ENCODE results near the gene HOMER1. TPM values are rescaled to one million over a fixed set of nuclear protein-coding genes. Genes with fewer than 3 reads are reported as not detected.

HOMER1 gene
- total and polyA plus RNA-seq, 2 donors (not counting 1 experiment from before 2014, with no cell fraction given), result 3.9 to 6.8 TPM

DNA sequence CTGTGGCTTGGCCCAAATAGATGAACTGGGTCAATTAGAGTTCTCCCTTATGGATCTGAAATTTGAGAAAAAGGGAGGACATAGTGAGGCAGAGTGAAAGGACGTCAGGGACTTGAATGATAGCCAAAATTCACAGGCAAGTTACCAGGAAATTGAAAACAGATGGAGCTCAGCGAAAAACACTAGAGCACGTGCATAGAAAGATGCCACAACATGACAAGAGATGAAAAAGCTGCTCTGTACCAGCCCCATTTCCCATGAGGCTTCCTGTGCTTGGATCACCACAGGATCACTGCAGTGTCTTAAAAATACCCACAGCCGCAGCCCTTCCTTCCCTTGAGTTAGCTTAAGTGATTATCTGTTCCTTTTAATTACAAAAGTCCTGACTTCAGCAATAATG, 39.0 kb upstream of the HOMER1 start:
- Histone ChIP-seq H3K4me1 (ENCODE audit: control insufficient read depth, extremely low read depth, insufficient read depth, low read length) (no peaks in the 10 kb centered on the region), H3K9me3 (ENCODE audit: control insufficient read depth, insufficient read depth, low read depth, low read length) (no peaks in the 10 kb centered on the region), H2AFZ (ENCODE audit: low read length) (no peak overlapping the region), H3K9ac (ENCODE audit: insufficient read depth, low read length) (no peak overlapping the region), H3K4me2 (ENCODE audit: extremely low read depth, insufficient read depth, low read length) (no peak overlapping the region), H3K4me3 (replicated peaks in 1 of 4; ENCODE audit: control extremely low read depth in 1 of 4, insufficient read depth in 1 of 4, low read depth in 3 of 4, low read length in 4 of 4) (no peak overlapping the region), H4K20me1 (ENCODE audit: control insufficient read depth, extremely low read depth, insufficient read depth, low read length) (no peaks in the 10 kb centered on the region), H3K27me3 (ENCODE audit: control insufficient read depth, insufficient read depth, low read length) (no peaks in the 10 kb centered on the region), H3K36me3 (ENCODE audit: control insufficient read depth, insufficient read depth, low read length) (no peaks in the 10 kb centered on the region), H3K79me2 (ENCODE audit: control insufficient read depth, insufficient read depth, low read length) (no peaks in the 10 kb centered on the region), H3K27ac (ENCODE audit: insufficient read depth, low read length) (no peak overlapping the region)
- TF ChIP-seq, protein P1, sequence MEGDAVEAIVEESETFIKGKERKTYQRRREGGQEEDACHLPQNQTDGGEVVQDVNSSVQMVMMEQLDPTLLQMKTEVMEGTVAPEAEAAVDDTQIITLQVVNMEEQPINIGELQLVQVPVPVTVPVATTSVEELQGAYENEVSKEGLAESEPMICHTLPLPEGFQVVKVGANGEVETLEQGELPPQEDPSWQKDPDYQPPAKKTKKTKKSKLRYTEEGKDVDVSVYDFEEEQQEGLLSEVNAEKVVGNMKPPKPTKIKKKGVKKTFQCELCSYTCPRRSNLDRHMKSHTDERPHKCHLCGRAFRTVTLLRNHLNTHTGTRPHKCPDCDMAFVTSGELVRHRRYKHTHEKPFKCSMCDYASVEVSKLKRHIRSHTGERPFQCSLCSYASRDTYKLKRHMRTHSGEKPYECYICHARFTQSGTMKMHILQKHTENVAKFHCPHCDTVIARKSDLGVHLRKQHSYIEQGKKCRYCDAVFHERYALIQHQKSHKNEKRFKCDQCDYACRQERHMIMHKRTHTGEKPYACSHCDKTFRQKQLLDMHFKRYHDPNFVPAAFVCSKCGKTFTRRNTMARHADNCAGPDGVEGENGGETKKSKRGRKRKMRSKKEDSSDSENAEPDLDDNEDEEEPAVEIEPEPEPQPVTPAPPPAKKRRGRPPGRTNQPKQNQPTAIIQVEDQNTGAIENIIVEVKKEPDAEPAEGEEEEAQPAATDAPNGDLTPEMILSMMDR (conservative IDR thresholded peaks at IDR 0.05 in 1 of 2, IDR thresholded peaks at IDR 0.05 in 1 of 2; ENCODE audit: low read depth in 1 of 2, low read length in 2 of 2), result no peak
- TF ChIP-seq EZH2 (IDR thresholded peaks at IDR 0.05; ENCODE audit: low read length, missing control alignments), result no peak
- DNase-seq (ENCODE audit: low read depth in 2 of 2), result peak in 1 of 2 donors; percentile 82

DNA sequence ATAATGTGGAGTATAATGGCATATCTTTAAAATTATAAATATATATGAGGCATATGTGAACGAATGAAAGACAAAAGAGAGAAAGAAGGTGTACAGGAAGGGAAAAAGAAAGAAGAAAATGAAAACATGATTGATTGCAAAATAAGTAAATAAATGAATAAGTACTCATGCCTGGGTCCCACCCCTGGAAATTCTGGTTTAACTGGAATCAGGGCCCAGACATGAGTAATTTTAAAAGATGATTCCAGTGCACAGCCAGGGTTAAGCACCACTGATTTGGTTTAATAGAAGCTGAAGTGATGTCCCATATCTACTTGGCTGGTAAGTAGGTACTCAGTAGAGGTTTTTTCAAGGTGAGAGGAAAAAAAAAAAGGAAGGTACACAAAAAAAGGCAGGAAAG, 34.0 kb upstream of the HOMER1 start:
- H3K36me3 ChIP-seq (ENCODE audit: control insufficient read depth, insufficient read depth, low read length), result no peaks in the 10 kb centered on the region
- no peaks in the 10 kb centered on the region for H4K20me1 ChIP-seq (ENCODE audit: control insufficient read depth, extremely low read depth, insufficient read depth, low read length)
- no peaks in the 10 kb centered on the region for H3K79me2 ChIP-seq (ENCODE audit: control insufficient read depth, insufficient read depth, low read length)
- TF ChIP-seq, protein P1 (conservative IDR thresholded peaks at IDR 0.05 in 1 of 2, IDR thresholded peaks at IDR 0.05 in 1 of 2; ENCODE audit: low read depth in 1 of 2, low read length in 2 of 2), result no peak
- no peak for TF ChIP-seq EZH2 (IDR thresholded peaks at IDR 0.05; ENCODE audit: low read length, missing control alignments)
- no peak for DNase-seq (ENCODE audit: low read depth in 2 of 2)
- H3K27ac ChIP-seq (ENCODE audit: insufficient read depth, low read length), result no peak overlapping the region
- H3K4me1 ChIP-seq (ENCODE audit: control insufficient read depth, extremely low read depth, insufficient read depth, low read length), result no peaks in the 10 kb centered on the region
- no peaks in the 10 kb centered on the region for H3K9me3 ChIP-seq (ENCODE audit: control insufficient read depth, insufficient read depth, low read depth, low read length)
- no peak overlapping the region for H3K4me2 ChIP-seq (ENCODE audit: extremely low read depth, insufficient read depth, low read length)
- H2AFZ ChIP-seq (ENCODE audit: low read length), result no peak overlapping the region
- no peaks in the 10 kb centered on the region for H3K27me3 ChIP-seq (ENCODE audit: control insufficient read depth, insufficient read depth, low read length)
- no peak overlapping the region for H3K4me3 ChIP-seq (replicated peaks in 1 of 4; ENCODE audit: control extremely low read depth in 1 of 4, insufficient read depth in 1 of 4, low read depth in 3 of 4, low read length in 4 of 4)
- H3K9ac ChIP-seq (ENCODE audit: insufficient read depth, low read length), result no peak overlapping the region

GRCh38 chr5:79547429-79547822, 33.5 kb upstream of the HOMER1 start:
- H3K36me3 ChIP-seq (ENCODE audit: control insufficient read depth, insufficient read depth, low read length), result no peaks in the 10 kb centered on the region
- H3K4me3 ChIP-seq (replicated peaks in 1 of 4; ENCODE audit: control extremely low read depth in 1 of 4, insufficient read depth in 1 of 4, low read depth in 3 of 4, low read length in 4 of 4), result no peak overlapping the region
- no peak overlapping the region for H3K27ac ChIP-seq (ENCODE audit: insufficient read depth, low read length)
- no peak overlapping the region for H3K9ac ChIP-seq (ENCODE audit: insufficient read depth, low read length)
- H4K20me1 ChIP-seq (ENCODE audit: control insufficient read depth, extremely low read depth, insufficient read depth, low read length), result no peaks in the 10 kb centered on the region
- H3K27me3 ChIP-seq (ENCODE audit: control insufficient read depth, insufficient read depth, low read length), result no peaks in the 10 kb centered on the region
- H3K4me2 ChIP-seq (ENCODE audit: extremely low read depth, insufficient read depth, low read length), result no peak overlapping the region
- H2AFZ ChIP-seq (ENCODE audit: low read length), result no peak overlapping the region
- TF ChIP-seq, protein P1 (conservative IDR thresholded peaks at IDR 0.05 in 1 of 2, IDR thresholded peaks at IDR 0.05 in 1 of 2; ENCODE audit: low read depth in 1 of 2, low read length in 2 of 2), result no peak
- TF ChIP-seq EZH2 (IDR thresholded peaks at IDR 0.05; ENCODE audit: low read length, missing control alignments), result no peak
- no peaks in the 10 kb centered on the region for H3K79me2 ChIP-seq (ENCODE audit: control insufficient read depth, insufficient read depth, low read length)
- H3K9me3 ChIP-seq (ENCODE audit: control insufficient read depth, insufficient read depth, low read depth, low read length), result no peaks in the 10 kb centered on the region
- DNase-seq (ENCODE audit: low read depth in 2 of 2), result no peak
- H3K4me1 ChIP-seq (ENCODE audit: control insufficient read depth, extremely low read depth, insufficient read depth, low read length), result no peaks in the 10 kb centered on the region
